ENCODE data around the gene CLCN3. TPM values are rescaled to one million over a fixed set of nuclear protein-coding genes. Genes with fewer than 3 reads are reported as not detected.
"Not testable (repeated sequence)": the region's sequence is repeated elsewhere in the genome, so short reads cannot be mapped to it uniquely, and the experiment has no call there.

Gene CLCN3
- total RNA-seq, 1 donor from 2014 or later = 54.1 TPM

DNA sequence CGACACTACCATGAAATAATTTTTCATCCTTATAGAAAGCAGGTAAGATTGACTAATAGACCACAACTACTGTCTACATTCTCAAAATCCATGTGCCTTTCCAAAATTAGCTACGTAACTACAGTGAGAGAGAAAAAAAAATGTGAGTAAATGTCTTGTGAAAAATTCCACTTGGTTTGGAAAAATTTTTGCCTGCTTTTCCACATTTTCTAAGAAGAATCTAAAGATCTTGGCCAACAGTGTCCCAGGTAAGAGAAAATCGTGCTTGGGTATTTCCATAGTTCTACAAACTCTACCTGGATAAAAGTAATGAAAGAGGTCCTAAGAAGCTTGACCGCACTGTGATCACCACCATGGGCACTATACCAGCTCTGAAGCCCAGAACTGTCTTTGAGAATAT lies 1.4 kb upstream of the CLCN3 start:
- TF ChIP-seq, protein P1, sequence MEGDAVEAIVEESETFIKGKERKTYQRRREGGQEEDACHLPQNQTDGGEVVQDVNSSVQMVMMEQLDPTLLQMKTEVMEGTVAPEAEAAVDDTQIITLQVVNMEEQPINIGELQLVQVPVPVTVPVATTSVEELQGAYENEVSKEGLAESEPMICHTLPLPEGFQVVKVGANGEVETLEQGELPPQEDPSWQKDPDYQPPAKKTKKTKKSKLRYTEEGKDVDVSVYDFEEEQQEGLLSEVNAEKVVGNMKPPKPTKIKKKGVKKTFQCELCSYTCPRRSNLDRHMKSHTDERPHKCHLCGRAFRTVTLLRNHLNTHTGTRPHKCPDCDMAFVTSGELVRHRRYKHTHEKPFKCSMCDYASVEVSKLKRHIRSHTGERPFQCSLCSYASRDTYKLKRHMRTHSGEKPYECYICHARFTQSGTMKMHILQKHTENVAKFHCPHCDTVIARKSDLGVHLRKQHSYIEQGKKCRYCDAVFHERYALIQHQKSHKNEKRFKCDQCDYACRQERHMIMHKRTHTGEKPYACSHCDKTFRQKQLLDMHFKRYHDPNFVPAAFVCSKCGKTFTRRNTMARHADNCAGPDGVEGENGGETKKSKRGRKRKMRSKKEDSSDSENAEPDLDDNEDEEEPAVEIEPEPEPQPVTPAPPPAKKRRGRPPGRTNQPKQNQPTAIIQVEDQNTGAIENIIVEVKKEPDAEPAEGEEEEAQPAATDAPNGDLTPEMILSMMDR (IDR thresholded peaks at IDR 0.05; ENCODE audit: borderline replicate concordance) = no peak
- Histone ChIP-seq H3K27ac (replicated peaks) (peak overlapping the region; percentile 96), H3K4me3 (peak overlapping the region; percentile 76), H3K9me3 (replicated peaks) (no peaks in the 10 kb centered on the region), H3K27me3 (ENCODE audit: low read depth) (no peaks in the 10 kb centered on the region), H3K36me3 (no peaks in the 10 kb centered on the region), H3K4me1 (peaks cover 39% of the 10 kb centered on the region)
- intact Hi-C loops (cut with micrococcal nuclease) = loop anchor here (10.0 kb wide), 1 partner anchor 406 kb away; the partner anchor contains the start of gene MFAP3L
- DNase-seq = no peak

DNA sequence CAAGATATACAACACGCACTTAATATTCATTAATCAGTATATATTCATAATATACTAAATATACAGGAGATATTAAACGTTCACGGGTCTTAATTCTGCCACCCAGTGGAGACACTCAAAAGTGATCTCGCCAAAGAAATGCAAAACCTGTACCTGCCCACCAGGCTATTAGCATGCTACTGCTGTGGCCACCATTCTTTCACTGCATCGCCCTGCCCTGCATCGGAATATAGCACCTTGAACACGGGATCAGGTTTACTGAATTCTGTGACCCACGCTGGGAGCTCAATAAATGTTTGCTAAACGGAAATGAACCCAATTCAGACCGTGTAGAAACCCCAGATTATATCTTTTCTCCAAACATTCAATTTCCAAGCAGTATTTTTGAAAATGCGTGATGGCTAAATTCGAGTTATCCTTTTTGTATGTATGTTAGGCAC lies 840 bp upstream of the CLCN3 start:
- intact Hi-C loops (cut with micrococcal nuclease) = loop anchor here (10.0 kb wide), 1 partner anchor 405 kb away; the partner anchor contains the start of gene MFAP3L
- H3K4me1 ChIP-seq = peaks cover 42% of the 10 kb centered on the region
- peak overlapping the region; percentile 76 for H3K4me3 ChIP-seq
- peak overlapping the region; percentile 96 for H3K27ac ChIP-seq (replicated peaks)
- no peak for DNase-seq
- no peaks in the 10 kb centered on the region for H3K27me3 ChIP-seq (ENCODE audit: low read depth)
- H3K36me3 ChIP-seq = no peaks in the 10 kb centered on the region
- no peaks in the 10 kb centered on the region for H3K9me3 ChIP-seq (replicated peaks)
- TF ChIP-seq, protein P1 (IDR thresholded peaks at IDR 0.05; ENCODE audit: borderline replicate concordance) = peak; percentile 72

DNA sequence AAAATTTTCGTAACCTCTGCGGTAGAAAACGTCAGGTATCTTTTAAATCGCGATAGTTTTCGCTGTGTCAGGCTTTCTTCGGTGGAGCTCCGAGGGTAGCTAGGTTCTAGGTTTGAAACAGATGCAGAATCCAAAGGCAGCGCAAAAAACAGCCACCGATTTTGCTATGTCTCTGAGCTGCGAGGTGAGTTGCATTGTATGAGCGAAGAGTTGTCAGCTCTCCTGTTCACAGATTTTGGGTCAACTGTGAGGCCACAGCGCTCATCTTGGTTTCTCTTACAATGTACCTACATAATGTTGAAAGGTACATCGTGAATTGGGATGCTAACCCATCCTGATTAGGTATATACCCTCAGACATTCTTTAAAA lies 486 bp downstream of the CLCN3 start:
- intact Hi-C loops (cut with micrococcal nuclease) = loop anchor here (5.0 kb wide), 1 partner anchor 36 kb away; no protein-coding TSS in a partner anchor
- Histone ChIP-seq H3K9me3 (replicated peaks) (no peaks in the 10 kb centered on the region), H3K4me3 (peak overlapping the region; percentile 76), H3K4me1 (peaks cover 55% of the 10 kb centered on the region), H3K36me3 (no peaks in the 10 kb centered on the region), H3K27me3 (ENCODE audit: low read depth) (no peaks in the 10 kb centered on the region), H3K27ac (replicated peaks) (peak overlapping the region; percentile 96)
- DNase-seq = no peak
- TF ChIP-seq, protein P1 (IDR thresholded peaks at IDR 0.05; ENCODE audit: borderline replicate concordance) = no peak

DNA sequence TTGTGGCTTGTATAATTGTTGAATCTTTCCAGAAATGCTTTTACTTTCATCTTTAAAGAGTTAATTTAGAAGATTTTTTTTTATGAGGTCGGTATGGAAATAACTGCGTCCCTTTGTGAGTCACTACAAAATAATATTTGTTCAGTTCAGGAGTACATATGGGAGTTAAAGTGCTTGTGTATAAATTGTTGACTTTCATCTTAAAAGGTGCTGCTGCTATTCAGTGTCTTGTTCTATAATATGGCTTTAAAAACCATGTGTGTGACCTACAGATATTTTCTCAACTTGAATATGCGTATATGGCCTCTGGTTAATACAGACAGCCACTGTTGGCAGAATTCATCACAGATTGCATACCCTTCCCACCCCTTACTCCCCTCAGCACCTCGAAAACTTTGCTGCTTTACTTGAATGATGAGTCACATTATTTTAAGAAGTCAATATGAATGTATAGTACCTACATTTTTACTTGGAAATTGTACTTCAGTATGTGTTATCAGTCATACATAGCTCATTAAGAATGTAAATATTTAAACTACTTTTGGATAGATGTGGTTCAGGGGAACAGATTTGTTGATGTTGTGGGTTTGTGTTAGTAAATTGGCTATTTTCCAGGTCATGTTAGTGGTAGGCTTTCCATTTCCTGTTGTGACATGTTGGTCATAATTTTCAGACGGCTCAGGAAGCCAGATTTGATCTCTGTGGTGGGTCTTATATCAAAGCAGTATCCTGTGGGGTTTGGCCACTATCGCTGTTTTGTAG lies 1.5 kb downstream of the CLCN3 start:
- TF ChIP-seq, protein P1 (IDR thresholded peaks at IDR 0.05; ENCODE audit: borderline replicate concordance) = no peak
- no peaks in the 10 kb centered on the region for H3K27me3 ChIP-seq (ENCODE audit: low read depth)
- H3K4me3 ChIP-seq = peak overlapping the region; percentile 76
- H3K4me1 ChIP-seq = peaks cover 66% of the 10 kb centered on the region
- H3K9me3 ChIP-seq (replicated peaks) = no peaks in the 10 kb centered on the region
- H3K27ac ChIP-seq (replicated peaks) = peak overlapping the region; percentile 96
- no peak for DNase-seq
- intact Hi-C loops (cut with micrococcal nuclease) = loop anchor here (5.0 kb wide), 1 partner anchor 35 kb away; no protein-coding TSS in a partner anchor
- H3K36me3 ChIP-seq = no peaks in the 10 kb centered on the region

DNA sequence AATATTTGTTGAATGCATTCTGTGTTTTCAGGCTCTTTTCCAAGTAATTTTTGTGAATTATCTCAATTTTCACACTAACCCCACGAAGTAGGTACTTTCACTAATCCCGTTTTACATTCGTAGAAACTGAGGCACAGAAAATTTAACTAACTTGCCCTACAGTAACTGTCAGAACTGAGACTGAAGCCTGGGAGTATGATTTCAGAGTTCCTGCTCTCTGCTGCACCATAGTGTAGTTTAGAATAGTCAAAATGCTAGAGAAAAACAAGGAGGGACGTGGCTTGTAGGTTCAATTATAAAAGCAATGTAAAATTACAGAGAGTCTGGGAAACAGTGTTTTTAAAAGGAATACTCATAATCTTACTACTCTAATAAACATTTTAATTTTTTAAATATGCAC lies 2.2 kb downstream of the CLCN3 start:
- H3K9me3 ChIP-seq (replicated peaks) = no peaks in the 10 kb centered on the region
- TF ChIP-seq, protein P1 (IDR thresholded peaks at IDR 0.05; ENCODE audit: borderline replicate concordance) = no peak
- H3K27me3 ChIP-seq (ENCODE audit: low read depth) = no peaks in the 10 kb centered on the region
- peak overlapping the region; percentile 96 for H3K27ac ChIP-seq (replicated peaks)
- peaks cover 72% of the 10 kb centered on the region for H3K4me1 ChIP-seq
- no peaks in the 10 kb centered on the region for H3K36me3 ChIP-seq
- peak overlapping the region; percentile 76 for H3K4me3 ChIP-seq
- intact Hi-C loops (cut with micrococcal nuclease) = loop anchor here (5.0 kb wide), 1 partner anchor 35 kb away; no protein-coding TSS in a partner anchor
- DNase-seq = no peak

DNA sequence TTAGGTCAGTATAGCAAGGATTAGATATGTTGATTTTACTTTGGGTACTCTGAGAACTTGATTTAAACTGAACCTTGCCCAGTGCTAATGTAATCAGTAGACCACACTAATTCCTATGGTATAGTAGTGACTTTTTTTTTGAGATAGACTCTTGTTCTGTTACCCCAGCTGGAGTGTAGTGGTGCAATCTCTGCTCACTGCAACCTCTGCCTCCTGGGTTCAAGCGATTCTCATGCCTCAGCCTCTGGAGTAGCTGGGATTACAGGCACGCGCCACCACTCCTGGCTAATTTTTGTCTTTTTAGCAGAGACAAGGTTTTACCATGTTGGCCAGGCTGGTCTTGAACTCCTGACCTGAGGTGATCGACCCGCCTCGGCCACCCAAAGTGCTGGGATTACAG lies 3.6 kb downstream of the CLCN3 start:
- peaks cover 83% of the 10 kb centered on the region for H3K4me1 ChIP-seq
- intact Hi-C loops (cut with micrococcal nuclease) = loop anchor here (5.0 kb wide), 1 partner anchor 33 kb away; no protein-coding TSS in a partner anchor
- not testable (repeated sequence) for DNase-seq; H3K27me3 ChIP-seq (ENCODE audit: low read depth); H3K36me3 ChIP-seq; H3K4me3 ChIP-seq; H3K9me3 ChIP-seq (replicated peaks)
- peak overlapping the region; percentile 34 for H3K27ac ChIP-seq (replicated peaks)
